Measurements from ENCODE around the gene C10orf62. TPM values are rescaled to one million over a fixed set of nuclear protein-coding genes. Genes with fewer than 3 reads are reported as not detected.
A peak's percentile ranks its signal among the peaks of the same experiment; 100 is the strongest.
"Not testable (repeated sequence)": the region's sequence is repeated elsewhere in the genome, so short reads cannot be mapped to it uniquely, and the experiment has no call there.

C10orf62 gene, protein sequence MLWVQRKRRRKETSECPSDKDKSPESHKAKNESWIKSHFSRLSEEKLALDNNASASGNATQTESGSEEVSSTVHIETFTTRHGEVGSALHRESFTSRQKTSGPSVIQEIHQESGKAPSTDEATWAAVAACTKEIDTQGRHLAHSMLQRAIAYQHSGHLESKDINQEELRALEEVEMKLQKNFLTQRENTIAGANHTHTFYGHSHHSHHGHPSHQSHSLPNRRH
- under 1 TPM in 3 of 12 donors, not detected in 9; 0.18 to 0.20 (median 0.18) TPM for polyA plus RNA-seq (ENCODE audit: insufficient read length in 12 of 12)
- long read RNA-seq, donor 1: 0 reads
- long read RNA-seq, donor 2: 0 reads
- long read RNA-seq, donor 3: 0 reads
- long read RNA-seq, donor 4: 0 reads
- long read RNA-seq, donor 5: 0 reads
- long read RNA-seq, donor 6: 0 reads
- long read RNA-seq, donor 7: 0 reads
- long read RNA-seq, donor 8: 0 reads
- long read RNA-seq, donor 9: 0 reads
- long read RNA-seq, donor 10: 0 reads
- long read RNA-seq, donor 11: 0 reads

DNA sequence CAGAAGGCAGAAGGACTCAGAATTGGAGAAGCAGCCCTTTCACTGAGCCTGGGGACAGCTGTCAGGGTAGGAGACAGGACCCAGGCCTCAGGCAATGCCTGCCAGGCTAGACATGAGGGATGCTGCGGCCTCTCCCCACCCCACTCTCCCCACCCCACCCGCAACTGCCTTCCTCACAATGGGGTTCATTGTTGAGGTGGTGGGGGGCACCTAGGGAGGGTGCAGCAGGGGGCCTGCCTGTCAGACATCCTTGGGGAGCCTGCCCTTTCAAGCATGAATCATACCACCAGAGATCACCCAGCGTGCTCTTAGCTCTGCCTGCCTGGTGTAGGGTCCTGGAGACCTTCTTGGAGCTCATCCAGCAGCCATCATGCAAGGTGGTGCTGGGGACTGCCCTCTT, at the start of gene C10orf62:
TSS of gene C10orf62 (plus strand) at position 243 of the 400 bp plus-strand sequence. CDS start 177 bp downstream, outside the sequence.
- DNase-seq: no peak

DNA sequence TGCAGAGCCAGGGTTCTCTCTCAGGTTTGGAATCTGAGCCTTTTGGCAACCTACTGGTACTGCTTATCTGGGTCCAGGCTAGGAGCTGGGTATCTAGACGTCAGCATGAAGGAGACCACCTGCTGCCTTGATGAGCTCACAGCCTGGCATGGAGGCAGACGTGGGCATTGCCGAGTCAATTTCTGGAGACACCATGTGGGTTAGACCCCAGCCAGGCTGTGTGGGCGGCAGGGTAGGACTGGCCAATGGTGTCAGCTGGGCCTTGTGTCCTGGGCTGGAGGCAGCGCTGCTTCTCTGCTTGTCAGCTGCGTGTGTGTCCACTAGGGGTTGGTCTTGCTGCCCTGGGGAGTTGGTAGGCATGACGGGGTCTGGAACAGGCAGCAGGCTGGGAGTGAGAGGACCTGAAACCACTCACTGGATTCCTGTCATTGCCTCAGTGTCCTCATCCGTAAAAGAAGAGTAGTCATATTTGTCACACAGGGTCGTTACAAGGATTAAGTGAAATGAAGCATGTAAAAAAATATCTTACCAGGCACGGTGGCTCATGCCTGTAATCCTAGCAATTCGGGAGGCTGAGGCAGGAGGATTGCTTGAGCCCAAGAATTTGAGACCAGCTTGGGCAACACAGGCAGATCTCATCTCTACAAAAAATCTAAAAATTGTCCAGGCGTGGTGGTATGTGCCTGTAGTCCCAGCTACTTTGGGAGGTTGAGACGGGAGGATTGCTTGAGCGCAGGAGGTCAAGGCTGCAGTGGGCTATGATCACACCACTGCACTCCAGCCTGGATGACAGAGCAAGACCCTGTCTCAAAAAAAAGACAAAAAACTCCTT, 48.6 kb upstream of the C10orf62 start:
- no peak for DNase-seq

DNA sequence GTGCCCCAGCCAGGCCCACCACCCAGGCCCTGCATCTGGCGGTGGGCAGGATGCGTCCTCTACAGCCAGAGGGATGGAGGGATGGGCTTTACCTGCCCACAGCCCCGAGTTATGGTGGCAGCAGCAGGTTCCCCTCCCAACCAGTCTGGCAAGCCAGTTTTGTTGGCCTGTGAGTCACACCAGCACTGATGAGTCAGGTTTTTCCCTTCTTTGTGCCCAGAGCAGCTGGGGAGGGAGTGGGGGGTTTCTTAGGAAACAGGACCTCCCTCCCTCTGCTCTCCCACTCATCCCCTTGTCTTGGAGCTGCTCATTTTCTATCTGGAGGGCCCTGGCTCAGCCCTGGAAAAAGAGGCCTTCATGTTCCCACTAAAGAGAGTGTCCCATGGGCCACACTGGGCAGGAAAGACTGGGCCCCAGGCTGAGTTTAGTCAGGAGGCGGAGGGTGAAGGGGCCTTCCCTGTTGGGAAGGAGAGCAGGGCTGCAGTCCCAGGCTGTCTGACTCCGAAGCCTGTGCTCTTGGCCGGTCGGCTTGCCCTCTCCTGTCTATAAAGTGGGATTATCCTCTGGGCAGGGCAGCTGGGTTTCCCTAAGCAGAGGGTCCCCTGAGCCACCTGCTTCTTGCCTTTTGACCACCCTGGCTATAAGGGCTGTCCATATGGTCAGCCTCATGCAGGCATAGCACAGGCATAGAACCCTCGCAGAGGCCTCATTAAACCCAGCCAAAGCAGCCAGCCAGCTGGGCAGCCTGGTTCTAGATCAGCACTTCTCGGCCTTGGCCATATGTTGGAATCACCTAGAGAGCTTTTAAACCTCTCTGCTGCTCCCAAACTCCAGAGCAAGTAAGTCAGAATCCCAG, 47.1 kb upstream of the C10orf62 start:
- peak; percentile 91 for DNase-seq

DNA sequence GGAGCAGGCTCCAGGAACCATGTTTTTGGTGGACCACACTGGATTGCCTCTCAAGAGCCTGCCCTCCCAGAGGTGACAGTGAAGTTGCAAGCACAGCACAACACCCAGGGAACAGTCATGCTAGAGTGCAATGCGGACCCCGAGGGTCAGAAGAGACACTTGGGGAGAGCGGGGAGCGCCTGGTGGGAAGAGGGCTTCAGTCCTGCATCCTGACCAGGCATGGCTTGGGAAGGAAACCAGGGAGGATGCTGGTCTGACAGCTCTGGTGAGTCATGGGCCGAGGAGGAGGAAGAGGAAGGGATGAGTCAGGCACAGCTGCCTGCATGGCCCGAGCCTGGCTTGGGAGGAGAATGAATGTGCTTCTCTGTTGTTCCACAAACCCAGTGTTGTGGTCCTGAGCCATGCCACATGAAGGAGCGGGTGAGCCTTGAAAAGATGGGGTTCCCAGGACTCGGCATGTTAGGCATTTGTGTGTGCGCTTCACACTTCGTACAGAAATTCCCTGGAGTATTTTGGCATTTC, 46.4 kb upstream of the C10orf62 start:
- DNase-seq: peak; percentile 61

DNA sequence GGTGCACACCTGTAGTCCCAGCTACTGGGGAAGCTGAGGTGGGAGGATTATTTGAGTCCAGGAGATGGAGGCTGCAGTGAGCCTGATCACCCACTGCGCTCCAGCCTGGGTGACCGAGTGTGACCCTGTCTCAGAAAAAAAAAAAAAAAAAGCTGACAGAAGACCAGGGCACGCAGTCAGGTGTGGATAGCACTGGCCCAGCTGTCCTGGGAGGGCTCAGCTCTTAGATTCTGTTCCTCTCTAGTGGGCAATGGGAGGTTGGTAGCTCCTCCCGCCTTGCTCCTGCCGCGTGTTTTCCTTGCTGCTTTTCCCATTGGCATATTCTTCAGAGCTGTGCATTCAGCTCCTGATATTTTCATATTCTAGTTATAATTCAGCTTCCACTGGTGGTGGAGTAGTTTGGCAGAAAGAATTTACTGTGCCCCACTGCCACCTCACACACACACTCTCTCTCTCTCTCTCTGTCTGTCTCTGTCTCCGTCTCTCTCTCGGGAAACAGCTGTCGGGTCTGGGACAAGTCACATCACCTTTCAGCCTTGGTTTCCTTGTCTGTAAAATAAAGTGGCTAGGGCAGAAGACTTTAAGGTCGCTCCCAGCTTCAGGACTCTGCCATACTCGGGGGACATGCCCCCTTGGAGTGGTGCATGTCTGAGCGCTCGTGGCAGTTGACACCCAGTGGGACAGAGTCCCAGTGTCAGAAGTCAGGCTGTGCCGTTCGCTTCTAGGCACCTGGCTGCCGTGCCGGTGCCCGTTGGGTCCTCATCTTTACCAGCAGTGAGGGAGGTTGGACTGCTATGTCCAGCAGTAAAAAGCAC, 42.9 kb upstream of the C10orf62 start:
- no peak for DNase-seq

DNA sequence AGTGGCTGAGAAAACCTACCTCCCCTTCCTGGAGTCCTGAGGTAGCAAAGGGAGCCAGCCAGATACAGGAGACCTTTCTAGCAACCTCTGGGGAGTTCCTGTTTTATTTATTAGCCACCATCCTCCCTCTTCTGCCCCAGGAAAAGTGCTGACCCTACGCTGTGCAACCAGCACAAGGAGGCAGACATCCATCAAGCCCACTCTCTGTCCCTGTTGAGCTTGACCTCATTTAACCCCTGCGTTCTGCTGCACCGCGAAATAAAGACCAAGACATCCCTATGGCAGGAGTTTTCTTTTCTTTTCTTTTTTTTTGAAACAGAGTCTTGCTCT, 42.3 kb upstream of the C10orf62 start:
- DNase-seq: no peak

DNA sequence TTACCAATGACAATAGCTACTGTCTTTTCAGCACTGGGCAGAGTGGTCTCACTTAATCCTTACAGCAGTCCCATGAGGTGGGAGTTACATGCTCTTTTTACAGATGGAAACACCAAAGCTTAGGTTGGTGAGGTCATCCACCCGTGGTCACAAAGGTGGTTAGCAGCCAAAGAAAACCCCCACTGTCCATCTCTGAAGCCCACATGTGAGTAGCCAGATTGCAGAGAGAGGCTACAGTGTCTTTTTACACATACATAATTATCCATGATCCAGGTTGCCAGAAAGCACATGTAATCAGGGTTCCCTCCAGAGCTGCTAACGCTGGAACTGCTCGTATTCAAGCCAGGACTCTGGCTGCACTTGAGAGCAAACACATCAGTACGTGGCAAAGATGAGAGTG, 41.6 kb upstream of the C10orf62 start:
- peak; percentile 52 for DNase-seq

DNA sequence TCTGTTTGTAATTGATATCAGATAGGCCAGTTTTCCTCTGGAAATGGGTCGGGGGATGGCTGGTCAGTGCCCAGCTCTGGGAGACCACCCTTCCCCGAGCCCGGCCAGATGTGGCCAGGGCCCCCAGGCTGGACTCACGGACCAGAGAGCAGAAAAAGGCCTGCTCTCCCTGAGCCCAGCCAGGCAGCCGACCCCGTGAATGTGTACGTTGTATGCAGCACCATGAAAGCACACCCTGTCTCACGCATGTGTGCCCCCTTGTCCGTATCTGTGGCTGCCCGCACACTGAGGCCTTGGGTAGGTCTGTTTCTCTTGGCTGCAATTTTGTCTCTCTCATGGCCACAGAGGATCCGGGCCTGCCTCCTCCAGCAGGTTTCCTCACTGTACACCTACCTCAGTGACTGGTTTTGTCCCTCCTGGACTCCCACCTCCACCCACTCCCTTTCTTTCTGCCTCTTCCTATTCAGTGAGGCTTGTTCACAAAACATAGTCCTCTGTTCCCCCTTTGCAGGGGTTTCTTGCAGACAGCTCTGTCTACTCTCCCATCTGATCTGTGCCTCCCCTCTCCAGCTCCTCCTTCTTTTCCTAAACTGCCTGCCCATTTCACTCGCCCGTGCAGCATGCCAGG, 40.6 kb upstream of the C10orf62 start:
- no peak for DNase-seq

DNA sequence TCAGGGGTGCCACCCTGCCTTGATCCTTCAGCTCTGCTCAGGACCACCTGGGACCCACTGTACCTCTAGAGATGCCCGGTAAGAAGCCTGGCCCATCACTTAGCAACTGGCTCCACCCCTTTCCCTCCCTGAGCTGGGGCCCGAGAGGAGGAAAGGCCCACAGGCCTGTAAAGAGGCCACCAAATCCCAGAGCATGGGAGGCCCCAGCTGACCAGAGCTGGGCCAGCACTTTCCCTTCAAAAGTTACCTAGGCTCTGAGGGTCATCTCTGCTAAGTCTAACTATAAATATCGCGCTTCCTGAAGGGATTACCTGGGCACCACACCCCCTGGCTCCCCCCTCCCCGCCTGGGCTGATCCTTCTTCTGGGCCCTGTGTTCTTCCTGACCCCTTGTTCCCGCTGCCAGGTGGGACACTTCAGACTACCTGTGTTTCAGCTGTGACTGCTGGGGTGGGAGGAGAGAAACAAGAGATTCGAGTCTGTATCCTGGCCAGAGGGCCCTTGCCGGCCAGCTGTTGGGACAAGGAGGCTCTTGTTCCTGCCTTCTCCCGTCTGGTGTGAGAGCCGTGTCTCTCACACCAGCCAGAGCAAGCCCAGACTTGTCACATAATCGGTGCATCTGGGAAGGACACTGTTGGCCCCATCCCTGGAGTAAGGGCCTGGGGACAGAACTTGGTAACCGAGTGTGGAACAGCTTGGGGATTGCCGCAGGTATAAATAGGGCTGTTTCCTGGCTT, 39.8 kb upstream of the C10orf62 start:
- no peak for DNase-seq

DNA sequence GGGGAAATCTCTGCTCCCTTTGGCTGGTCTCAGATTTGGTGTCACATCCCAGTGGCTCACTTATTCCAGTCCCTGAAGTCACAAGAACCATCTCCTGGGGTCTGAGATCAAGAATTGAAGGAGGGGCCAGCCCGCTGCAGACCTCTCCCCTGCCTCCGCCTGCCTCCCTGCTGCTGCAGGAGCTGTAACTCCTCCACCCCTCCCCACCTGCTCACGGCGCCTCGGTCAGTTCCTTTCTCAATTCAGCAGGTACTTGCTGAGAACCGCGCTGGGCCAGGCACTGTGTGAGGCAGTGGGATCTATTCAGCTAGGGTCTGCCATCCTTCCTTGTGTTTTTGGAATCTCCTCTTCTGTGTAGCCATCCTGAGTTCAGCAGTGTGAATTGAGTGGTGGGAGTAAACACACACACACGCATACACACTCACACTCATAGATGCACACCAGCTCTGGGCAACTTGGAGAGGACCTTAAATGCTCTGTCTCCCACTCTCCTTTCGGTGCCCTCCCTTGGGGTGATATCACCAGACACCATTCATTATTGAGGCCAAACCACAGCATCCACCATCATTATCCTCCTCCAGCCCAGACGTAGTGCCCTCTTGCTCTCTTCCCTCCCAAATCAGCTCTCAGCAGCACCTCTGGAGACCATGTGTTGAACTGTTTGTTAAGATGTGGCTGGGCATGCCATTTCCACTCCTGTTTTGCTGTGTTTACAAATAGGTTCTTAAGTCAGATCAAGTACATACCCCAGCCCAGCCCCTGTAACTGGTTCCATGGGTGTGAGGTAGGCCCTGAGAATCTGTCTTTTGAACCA, 39.0 kb upstream of the C10orf62 start:
- no peak for DNase-seq

DNA sequence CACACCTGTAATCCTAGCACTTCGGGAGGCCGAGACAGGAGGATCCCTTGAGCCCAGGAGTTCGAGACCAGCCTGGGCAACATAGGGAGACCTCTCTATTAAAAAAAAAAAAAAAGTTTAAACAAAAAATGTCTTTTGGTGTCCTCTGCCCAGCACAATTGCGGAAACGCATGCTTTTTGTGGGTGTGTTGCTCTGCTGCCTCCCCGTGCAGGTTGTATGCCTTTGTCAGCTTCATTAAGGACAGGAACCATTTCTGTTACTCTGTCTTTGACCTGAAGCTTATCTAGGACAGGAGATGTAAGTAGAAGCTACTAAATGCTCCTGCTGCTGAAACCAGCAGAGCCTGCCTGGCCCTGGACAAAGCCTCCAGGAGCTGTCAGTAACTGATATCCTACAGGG, 38.2 kb upstream of the C10orf62 start:
- DNase-seq: no peak

DNA sequence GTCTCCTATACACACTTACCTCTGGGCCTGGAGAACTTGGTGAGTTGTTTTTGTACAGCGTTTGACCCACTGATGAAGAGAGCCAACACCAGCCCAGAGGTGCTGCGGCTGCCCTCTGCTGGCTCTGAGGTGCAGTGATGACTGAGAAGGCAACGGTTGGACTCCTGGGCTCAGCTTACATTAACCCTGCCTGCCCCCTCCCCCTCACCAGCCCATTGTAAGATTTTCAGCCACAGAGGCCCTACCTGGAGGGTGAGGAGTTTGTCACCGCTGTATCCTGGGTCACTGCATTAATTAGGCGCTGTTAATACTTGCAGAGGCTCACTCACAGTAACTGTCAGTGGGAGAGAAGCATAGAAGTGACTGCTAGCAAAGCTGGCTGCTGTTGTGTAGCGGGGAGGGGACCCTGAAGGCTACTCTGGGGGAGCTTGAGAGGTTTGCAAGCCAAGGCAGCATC, 35.9 kb upstream of the C10orf62 start:
- no peak for DNase-seq

DNA sequence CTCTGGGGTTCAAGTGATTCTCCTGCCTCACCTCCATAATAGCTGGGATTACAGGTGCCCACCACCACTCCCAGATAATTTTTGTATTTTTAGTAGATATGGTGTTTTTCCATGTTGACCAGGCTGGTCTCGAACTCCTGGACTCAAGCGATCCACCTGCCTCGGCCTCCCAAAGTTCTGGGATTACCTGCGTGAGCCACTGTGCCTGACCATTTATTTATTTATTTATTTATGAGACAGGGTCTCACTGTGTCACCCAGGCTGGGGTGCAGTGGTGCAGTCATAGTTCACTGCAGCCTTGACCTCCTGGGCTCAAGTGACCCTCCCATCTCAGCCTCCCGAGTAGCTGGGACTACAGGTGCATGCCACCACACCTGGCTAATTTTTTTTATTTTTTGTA, 35.2 kb upstream of the C10orf62 start:
- not testable (repeated sequence) for DNase-seq

DNA sequence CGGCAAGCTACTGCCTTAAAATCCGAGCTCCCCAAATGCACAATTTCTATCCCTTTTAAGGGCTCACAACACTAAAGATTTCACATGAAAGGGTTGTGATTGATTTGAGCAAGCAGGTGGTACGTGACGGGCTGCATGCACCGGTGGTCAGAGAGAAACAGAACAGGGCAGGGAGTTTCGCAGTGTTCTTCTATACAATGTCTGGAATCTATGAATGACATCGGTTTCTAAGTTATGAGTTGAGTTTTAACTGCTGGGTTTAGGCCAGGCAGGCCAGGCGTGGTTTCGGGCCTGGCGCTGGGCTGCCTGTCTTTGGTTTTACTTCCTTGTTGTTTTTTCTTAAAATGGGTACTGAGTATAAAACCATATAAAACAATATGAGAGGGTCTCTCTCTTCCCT, 34.0 kb upstream of the C10orf62 start:
- not testable (repeated sequence) for DNase-seq

DNA sequence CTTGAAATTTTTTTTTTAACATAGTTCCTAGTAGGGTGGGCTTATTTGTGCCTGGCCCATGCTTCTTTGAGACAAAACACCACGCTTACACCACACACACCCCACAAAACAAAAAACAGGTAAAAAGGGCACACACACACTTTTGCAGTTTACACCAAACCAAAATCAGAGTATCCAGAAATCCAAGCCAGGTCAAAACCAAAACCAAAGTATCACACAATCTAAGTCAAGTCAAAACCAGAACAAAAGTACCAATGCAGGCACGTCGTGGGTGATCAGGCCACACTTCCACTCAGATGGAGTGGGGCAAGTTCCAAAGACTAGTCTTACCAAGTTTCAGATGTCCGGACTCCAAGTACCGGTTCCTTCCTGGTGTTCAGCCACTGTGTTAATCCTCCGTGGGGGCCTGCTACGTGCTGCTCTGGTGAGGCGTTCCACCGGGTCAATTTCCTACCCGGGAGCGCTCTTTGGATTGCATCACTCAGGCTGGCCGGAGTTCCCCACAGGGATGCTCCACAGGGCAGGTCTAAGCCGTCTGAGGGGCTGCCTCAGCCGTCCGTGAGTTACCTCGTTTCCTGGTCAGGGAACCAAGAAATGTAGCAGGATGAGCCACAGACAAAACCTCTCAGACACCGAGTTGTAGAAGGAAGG, 28.7 kb upstream of the C10orf62 start:
- DNase-seq: not testable (repeated sequence)

DNA sequence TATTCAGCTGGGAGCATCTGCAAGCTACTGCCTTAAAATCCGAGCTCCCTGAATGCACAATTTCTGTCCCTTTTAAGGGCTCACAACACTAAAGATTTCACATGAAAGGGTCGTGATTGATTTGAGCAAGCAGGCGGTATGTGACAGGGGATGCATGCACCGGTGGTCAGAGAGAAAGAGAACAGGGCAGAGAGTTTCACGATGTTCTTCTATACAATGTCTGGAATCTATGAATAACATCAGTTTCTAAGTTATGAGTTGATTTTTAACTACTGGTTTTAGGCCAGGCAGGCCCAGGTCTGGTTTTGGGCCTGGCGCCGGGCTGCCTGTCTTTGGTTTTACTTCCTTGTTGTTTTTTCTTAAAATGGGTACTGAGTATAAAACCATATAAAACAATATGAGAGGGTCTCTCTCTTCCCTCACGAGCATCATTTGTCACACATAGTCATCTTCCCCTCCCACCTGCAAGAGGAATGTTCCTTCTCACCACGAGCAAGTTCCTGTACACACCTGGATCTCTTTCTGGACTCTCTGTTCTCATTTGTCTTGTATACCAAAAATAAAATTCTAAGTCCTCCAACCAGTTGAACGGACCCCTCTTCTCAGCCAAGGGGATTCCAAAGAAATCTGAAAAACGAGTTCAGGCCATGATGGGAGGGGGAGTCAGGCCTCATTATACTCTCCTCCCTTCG, 28.0 kb upstream of the C10orf62 start:
- DNase-seq: not testable (repeated sequence)

DNA sequence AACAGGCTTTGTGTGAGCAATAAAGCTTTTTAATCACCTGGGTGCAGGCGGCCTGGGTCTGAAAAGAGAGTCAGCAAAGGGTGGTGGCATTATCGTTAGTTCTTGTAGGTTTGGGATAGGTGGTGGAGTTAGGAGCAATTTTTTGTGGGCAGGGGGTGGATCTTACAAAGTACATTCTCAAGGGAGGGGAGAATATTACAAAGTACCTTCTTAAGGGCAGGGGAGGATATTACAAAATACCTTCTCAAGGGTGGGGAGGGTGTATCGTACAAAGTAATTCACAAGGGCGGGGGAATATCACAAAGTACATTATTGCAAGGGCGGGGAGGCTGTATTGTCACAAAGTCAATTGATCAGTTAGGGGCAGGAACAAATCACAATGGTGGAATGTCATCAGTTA, 27.2 kb upstream of the C10orf62 start:
- not testable (repeated sequence) for DNase-seq
